K562 (cell line): ENCODE measurements around the gene DDX46. TPM values are rescaled to one million over a fixed set of nuclear protein-coding genes. Genes with fewer than 3 reads are reported as not detected.

Experiments
- ASH1L ChIP-seq: fragments of 450-650 bp; IDR thresholded peaks from 2 replicates; pipeline ENCODE4 v1.6.1; 2018; ENCODE audit warnings: borderline replicate concordance, mild to moderate bottlenecking, low read depth; ENCODE audit not compliant: partially characterized antibody
- CTBP1 ChIP-seq: fragments of 450-650 bp; IDR thresholded peaks from 2 replicates; pipeline ENCODE4 v1.6.1; 2016; ENCODE audit warnings: borderline replicate concordance
- EGR1 ChIP-seq: fragments of 450-650 bp; conservative IDR thresholded peaks from 2 replicates; pipeline ENCODE4 v1.6.1; 2017; ENCODE audit warnings: mild to moderate bottlenecking
- ETV1 ChIP-seq: fragments of 450-650 bp; conservative IDR thresholded peaks from 2 replicates; pipeline ENCODE4 v1.6.1; 2016; ENCODE audit warnings: missing genetic modification characterization, control low read depth, low read depth, missing compliant biosample characterization
- HEY1 ChIP-seq: fragments of 250-450 bp; sonication (Bioruptor Pico); IDR thresholded peaks from 2 replicates; pipeline ENCODE4 v1.5.0; 2020; ENCODE audit warnings: mild to moderate bottlenecking, moderate library complexity, borderline replicate concordance
- HNRNPK ChIP-seq: fragments of 200-400 bp; formaldehyde crosslinking; IDR thresholded peaks from one replicate; pipeline ENCODE4 v1.6.1; 2018; ENCODE audit warnings: mild to moderate bottlenecking, low read depth, low read length; ENCODE audit not compliant: poor library complexity, severe bottlenecking
- IRF2 ChIP-seq: sonication (generic); formaldehyde crosslinking; IDR thresholded peaks from 2 replicates; pipeline ENCODE4 v1.8.1; 2022; ENCODE audit warnings: mild to moderate bottlenecking, missing genetic modification reagents
- IRF9 ChIP-seq: fragments of 450-650 bp; IDR thresholded peaks from 2 replicates; pipeline ENCODE4 v1.6.1; 2016; ENCODE audit warnings: missing biosample characterization, missing genetic modification characterization
- LCOR ChIP-seq: sonication (generic); formaldehyde crosslinking; IDR thresholded peaks from 2 replicates; pipeline ENCODE4 v1.8.0; 2022; ENCODE audit warnings: mild to moderate bottlenecking, missing genetic modification reagents
- SIX5 ChIP-seq, 2 experiments: IDR thresholded peaks; 2 replicates each; pipeline ENCODE4 v1.6.1; 2011; ENCODE audit warnings: low read length in 2 of 2, borderline replicate concordance in 1 of 2, low read depth in 1 of 2, mild to moderate bottlenecking in 1 of 2, moderate library complexity in 1 of 2; ENCODE audit not compliant: insufficient read depth in 1 of 2
- SMARCB1 ChIP-seq: IDR thresholded peaks from 2 replicates; pipeline ENCODE4 v1.6.1; 2011; ENCODE audit warnings: improper control_type of control experiment, low read depth; ENCODE audit not compliant: insufficient read length
- STAT5B ChIP-seq: fragments of 250-450 bp; sonication (Bioruptor Pico); IDR thresholded peaks from 2 replicates; pipeline ENCODE4 v1.8.0; 2021; ENCODE audit warnings: mild to moderate bottlenecking, inconsistent platforms
- TAF1 ChIP-seq: IDR thresholded peaks from 2 replicates; pipeline ENCODE4 v1.6.1; 2011; ENCODE audit warnings: mild to moderate bottlenecking, low read length, moderate library complexity; ENCODE audit not compliant: insufficient read depth, control insufficient read depth, severe bottlenecking; ENCODE audit errors: extremely low read depth
- TAF9B ChIP-seq: fragments of 450-650 bp; IDR thresholded peaks from 2 replicates; pipeline ENCODE4 v1.6.1; 2018; ENCODE audit warnings: mild to moderate bottlenecking; ENCODE audit not compliant: partially characterized antibody
- TCF3 ChIP-seq: sonication (generic); formaldehyde crosslinking; IDR thresholded peaks from 2 replicates; pipeline ENCODE4 v1.4.0; 2020; ENCODE audit warnings: mild to moderate bottlenecking, missing genetic modification reagents
- UBTF ChIP-seq, 2 experiments: IDR thresholded peaks; 2 replicates each; pipeline ENCODE4 v1.6.1; 2012; ENCODE audit warnings: improper control_type of control experiment in 2 of 2, low read depth in 2 of 2, low read length in 2 of 2, borderline replicate concordance in 1 of 2
- USF1 ChIP-seq: sonication (generic); formaldehyde crosslinking; IDR thresholded peaks from 2 replicates; pipeline ENCODE4 v1.9.0; 2022; ENCODE audit warnings: mild to moderate bottlenecking, missing genetic modification reagents
- XRCC3 ChIP-seq: fragments of 450-650 bp; IDR thresholded peaks from 2 replicates; pipeline ENCODE4 v1.6.1; 2017; ENCODE audit warnings: mild to moderate bottlenecking, moderate library complexity
- ZKSCAN1 ChIP-seq: fragments of 150-350 bp; IDR thresholded peaks from 2 replicates; pipeline ENCODE4 v1.6.1; 2016; ENCODE audit warnings: low read depth, low read length
- ZKSCAN3 ChIP-seq: fragments of 250-450 bp; sonication (Bioruptor Pico); IDR thresholded peaks from 2 replicates; pipeline ENCODE4 v1.4.0; 2020
- ZNF146 ChIP-seq: IDR thresholded peaks from one replicate; pipeline ENCODE4 v1.6.1; 2018; ENCODE audit warnings: missing compliant biosample characterization; ENCODE audit not compliant: unreplicated experiment
- ZNF311 ChIP-seq: fragments of 250-450 bp; sonication (Bioruptor Pico); IDR thresholded peaks from 2 replicates; pipeline ENCODE4 v1.4.0; 2020; ENCODE audit warnings: mild to moderate bottlenecking, moderate library complexity
- ZNF316 ChIP-seq: fragments of 450-650 bp; IDR thresholded peaks from 2 replicates; pipeline ENCODE4 v1.6.1; 2016
- ZNF584 ChIP-seq: fragments of 200-800 bp; sonication (Bioruptor generic); IDR thresholded peaks from 2 replicates; pipeline ENCODE4 v1.6.1; 2016; ENCODE audit warnings: low read depth, mild to moderate bottlenecking, missing genetic modification characterization, missing compliant biosample characterization
- polyA plus RNA-seq, 8 experiments: library from polyadenylated mRNA; depleted of rRNA in 4 of 8; stranded (reverse) in 5 of 8; unstranded in 3 of 8; fragments of >200 nt; fragmentation: Nextera tagmentation in 2 of 8; fragmentation: Illumina TruSeq in 1 of 8; extraction: Ambion mirVana in 2 of 8; extraction: Trizol in 1 of 8; gene quantifications; 2 replicates each; pipeline versions ENCODE4 v1.2.1 to v1.2.3, GENCODE V29; 2011 to 2014; ENCODE audit warnings: inconsistent platforms in 1 of 8, missing spikeins in 1 of 8
- total RNA-seq, 7 experiments: library from RNA; depleted of rRNA in 6 of 7; stranded (reverse); fragments of >200 nt in 6 of 7; fragmentation: Illumina TruSeq in 2 of 7; extraction: Trizol in 2 of 7; gene quantifications; 2 replicates each; pipeline versions ENCODE4 v1.2.1 to v1.2.3, GENCODE V29; 2011 to 2021; ENCODE audit warnings: low replicate concordance in 1 of 7

The DDX46 gene
- total and polyA plus RNA-seq, 9 of the 15 experiments (the other 6 are each of a cell fraction or from before 2014, with no cell fraction given): 26.2 to 99.0 (median 76.4) TPM

GRCh38 chr5:134845852-134846640 lies 87.5 kb downstream of the DDX46 start, which contains the start of gene C5orf24 (continued):
- TF ChIP-seq UBTF (IDR thresholded peaks at IDR 0.05; ENCODE audit: borderline replicate concordance in 1 of 2, low read depth in 2 of 2, low read length in 2 of 2): peak; percentile 95 to 97
- TF ChIP-seq TAF9B: no peak
- peak; percentile 89 for TF ChIP-seq CTBP1
- TF ChIP-seq ZNF311 (CRISPR knock-in tag): no peak
- TF ChIP-seq IRF9 (tag): no peak
- no peak for TF ChIP-seq ZNF146
- TF ChIP-seq ASH1L: no peak
- TF ChIP-seq HEY1 (CRISPR knock-in tag): no peak
- peak; percentile 42; the same call in 1 of the 2 replicates for TF ChIP-seq ZKSCAN1
- TF ChIP-seq STAT5B (CRISPR knock-in tag): no peak
- peak; percentile 64 for TF ChIP-seq EGR1
- TF ChIP-seq TCF3 (CRISPR knock-in tag): peak; percentile 10; the same call in 1 of the 2 replicates
- no peak for TF ChIP-seq SIX5 (IDR thresholded peaks at IDR 0.05; ENCODE audit: borderline replicate concordance in 1 of 2, insufficient read depth in 1 of 2, low read depth in 1 of 2, low read length in 2 of 2)
- TF ChIP-seq USF1: peak; percentile 50; the same call in 1 of the 2 replicates
- no peak for TF ChIP-seq SMARCB1
- TF ChIP-seq HNRNPK: no peak
- TF ChIP-seq IRF2 (CRISPR knock-in tag): no peak
- TF ChIP-seq ETV1 (tag): no peak
- TF ChIP-seq TAF1: peak; percentile 94
- TF ChIP-seq ZNF316: no peak
- TF ChIP-seq LCOR (CRISPR knock-in tag): no peak; the same call in 1 of the 2 replicates
- TF ChIP-seq ZNF584 (CRISPR knock-in tag): no peak
- TF ChIP-seq XRCC3: no peak
- no peak for TF ChIP-seq ZKSCAN3 (CRISPR knock-in tag)
